HT1080 (cell line): ENCODE results near the gene MAEL. TPM values are rescaled to one million over a fixed set of nuclear protein-coding genes. Genes with fewer than 3 reads are reported as not detected.

Source experiments
- DNase-seq: peaks from one replicate; pipeline ENCODE4 v3.0.0-alpha.2; 2015; ENCODE audit warnings: low read depth
- polyA plus RNA-seq, 2 experiments: library from polyadenylated mRNA; depleted of rRNA; stranded (reverse); fragments of >200 nt; gene quantifications; 2 replicates each; pipeline ENCODE4 v1.2.3, GENCODE V29; 2015
- total RNA-seq: library from RNA; depleted of rRNA; stranded (reverse); fragments of >200 nt; shearing (Covaris generic); gene quantifications from 2 replicates; pipeline ENCODE4 v1.2.3, GENCODE V29; 2014; rRNA removed

The MAEL gene
- total RNA-seq: 0.13 TPM in 1 of 2 replicates, not detected in the other
- polyA plus RNA-seq (2015; cell fraction: cytosol; rRNA removed): not detected in 2 replicates
- polyA plus RNA-seq (2015; cell fraction: nucleus; rRNA removed): not detected in 2 replicates

DNA sequence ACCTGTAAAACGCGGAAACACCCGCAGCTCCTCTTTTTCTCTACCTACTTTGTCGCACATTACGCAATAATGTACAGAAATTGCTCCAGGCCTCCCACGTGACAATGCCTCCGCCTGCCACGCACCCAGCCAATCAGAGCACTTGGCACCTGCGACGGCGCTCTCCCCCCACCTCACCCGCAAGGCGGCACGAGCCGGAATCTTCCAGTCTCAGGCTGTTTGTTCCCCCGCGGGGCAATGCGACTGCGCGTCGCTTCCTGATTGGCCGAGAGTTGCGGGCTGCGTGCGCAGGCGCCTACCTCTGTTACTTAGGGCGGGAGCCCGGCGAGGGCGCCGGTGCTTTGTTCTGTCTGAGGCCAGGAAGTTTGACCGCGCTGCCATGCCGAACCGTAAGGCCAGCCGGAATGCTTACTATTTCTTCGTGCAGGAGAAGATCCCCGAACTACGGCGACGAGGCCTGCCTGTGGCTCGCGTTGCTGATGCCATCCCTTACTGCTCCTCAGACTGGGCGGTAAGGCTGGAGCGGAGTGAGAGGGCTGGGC is at the start of gene MAEL:
TSS of gene MAEL (plus strand) at position 307 of the 542 bp plus-strand sequence. CDS start at position 380, 73 bp downstream.
- no peak for DNase-seq

DNA sequence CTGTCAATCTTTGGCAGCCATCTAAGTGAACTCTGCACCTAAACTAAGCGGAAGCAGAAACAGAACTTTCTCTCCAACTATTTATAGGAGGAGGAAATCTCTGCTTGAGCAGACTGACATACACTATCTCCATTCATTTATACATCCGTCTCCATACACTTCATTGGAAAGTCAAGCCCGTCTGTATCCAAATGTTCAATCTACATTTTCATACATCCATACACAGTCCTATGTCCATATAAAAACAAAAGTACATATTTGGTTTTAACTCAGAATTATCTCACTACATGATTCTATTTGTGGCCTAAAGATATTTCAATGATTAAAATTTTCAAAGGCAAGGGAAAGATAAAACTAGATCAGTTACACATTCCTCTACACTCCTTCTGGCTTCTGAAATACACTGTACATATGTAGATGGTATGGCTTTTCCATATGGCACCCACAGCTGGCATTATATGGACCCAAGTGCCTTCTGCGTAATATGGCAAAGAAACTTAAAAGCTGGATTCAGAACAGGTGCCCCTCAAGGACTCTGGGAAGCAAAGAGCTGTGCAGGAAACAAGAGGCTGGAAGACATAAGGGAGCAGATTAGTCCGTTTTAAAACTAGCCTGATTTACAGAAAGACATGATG is 49.2 kb upstream of the MAEL start:
- no peak for DNase-seq

DNA sequence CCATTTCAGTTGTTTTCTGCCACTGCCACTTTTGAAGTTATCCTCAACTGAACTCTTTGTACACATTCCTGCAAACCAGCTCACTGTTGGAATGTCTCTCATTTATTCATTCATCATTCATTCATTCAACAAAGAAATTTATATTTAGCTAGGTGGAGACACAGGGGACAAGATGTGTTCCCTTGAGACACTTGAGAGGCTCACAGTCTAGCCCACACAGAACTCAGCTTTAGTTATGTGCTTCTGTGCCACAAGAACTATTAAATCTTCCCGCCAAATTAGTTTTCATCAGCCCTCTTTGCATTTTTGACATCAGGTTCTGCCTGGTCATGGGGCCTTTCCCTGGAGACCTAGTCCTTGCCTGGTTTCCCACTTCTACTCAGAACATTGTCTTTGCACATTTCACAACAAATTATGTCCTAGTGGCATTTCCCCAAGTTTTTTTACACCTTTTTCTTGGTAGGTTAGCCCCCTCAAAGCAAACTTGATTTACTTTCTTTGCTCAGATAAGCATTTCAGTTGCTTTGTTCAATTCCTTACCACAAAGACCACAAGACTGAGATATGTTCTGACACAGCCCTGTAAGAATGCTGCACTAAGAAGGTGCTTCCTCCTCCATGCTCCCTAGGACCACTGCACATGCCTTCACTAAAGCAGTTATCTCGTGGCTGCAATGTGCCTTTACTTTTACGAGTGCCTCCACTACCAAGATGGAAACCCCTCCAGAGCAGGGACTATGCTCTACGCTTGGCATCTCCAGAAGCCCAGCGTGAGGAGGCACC is 44.7 kb upstream of the MAEL start:
- DNase-seq: peak; percentile 88

DNA sequence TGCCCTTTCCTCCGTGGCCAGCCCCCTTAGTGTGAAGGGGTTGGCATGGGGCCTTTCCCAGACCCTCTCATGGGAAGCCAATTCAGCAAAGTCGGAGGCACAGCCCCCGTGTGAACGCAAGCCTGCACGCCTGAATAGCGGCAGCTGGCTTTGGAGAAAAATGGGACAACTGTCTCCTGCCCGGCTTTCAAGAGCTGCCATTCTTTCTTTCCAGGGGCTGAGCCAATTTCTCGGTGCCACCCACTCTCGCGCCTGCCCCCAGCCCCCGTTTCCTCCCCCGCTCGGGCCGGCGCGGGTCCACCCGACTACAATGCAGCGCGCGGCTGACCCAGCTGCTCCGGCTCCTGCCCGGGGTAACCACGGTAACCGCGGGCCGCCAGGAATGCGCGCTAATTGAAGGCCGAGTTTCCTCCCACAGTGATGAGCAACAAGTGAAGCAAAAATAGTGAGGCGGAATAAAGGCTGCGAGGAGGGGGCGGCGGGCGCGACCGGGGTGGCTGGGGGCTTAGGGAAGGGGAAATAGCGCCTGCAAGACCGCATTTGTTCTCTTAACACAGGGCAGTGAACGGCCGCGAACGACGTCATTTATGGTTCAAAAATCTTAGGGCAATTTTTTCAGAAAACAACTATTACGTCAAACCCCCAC is 41.6 kb upstream of the MAEL start:
- DNase-seq: peak; percentile 79

DNA sequence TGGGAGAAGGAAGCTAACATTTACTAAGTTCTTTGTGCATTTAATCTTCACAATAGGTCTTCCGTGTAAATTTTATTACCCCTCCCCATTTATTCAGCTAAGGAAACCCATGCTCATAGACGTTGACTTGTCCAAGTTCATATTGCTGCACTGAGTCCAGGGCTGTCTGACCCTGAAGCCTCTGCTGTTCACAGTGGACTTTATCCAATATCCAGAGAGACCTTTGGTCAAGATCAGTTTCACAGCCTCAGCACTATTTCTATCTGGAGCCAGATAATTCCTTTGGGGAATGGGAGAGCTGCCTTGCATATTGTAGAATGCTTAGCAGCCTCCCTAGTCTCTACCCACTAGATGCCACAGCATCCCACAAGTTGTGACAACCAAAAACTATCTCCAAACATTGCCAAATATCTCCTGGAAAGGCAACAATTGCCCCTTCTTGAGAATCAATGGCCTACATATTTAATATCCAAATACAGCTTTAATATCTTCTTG is 40.2 kb upstream of the MAEL start:
- DNase-seq: no peak

DNA sequence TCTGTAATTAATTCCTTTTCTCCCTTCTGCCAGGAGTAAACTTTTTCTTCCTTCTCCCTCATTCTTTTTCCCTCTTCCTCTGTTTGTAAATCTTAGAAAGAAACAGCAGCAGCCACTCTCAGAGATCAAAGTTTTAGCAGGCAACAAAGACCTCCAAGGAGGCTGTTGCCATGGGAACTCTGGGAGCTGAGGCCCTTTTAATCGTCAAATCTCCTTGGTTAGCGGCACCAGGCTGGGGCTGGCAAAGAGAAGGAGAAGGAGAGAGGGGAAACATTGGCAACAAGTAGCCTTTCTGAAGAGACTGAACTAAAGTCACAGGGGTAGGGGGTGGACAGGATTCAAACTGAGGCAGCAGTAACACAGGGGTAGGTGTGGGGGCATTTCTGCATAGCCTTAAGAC is 38.9 kb upstream of the MAEL start:
- no peak for DNase-seq

DNA sequence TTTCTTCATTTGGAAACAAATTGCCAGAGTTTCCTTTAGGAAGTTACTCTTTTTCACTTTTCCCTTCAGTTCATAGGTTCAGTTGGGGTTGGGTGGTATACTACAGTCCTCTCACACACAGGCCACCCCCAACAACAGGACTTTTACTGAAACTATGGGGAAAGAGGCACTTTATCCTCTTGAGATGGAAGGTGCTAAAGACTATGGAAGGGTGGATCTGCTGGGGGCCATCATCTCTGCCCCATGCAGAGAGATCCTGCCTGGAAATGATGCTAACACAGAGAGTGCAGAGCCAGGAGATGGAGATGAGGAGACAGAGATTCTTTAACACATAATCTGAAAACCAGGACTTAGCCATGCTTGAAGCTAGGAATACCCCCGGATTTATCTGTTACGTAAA is 38.0 kb upstream of the MAEL start:
- DNase-seq: no peak

DNA sequence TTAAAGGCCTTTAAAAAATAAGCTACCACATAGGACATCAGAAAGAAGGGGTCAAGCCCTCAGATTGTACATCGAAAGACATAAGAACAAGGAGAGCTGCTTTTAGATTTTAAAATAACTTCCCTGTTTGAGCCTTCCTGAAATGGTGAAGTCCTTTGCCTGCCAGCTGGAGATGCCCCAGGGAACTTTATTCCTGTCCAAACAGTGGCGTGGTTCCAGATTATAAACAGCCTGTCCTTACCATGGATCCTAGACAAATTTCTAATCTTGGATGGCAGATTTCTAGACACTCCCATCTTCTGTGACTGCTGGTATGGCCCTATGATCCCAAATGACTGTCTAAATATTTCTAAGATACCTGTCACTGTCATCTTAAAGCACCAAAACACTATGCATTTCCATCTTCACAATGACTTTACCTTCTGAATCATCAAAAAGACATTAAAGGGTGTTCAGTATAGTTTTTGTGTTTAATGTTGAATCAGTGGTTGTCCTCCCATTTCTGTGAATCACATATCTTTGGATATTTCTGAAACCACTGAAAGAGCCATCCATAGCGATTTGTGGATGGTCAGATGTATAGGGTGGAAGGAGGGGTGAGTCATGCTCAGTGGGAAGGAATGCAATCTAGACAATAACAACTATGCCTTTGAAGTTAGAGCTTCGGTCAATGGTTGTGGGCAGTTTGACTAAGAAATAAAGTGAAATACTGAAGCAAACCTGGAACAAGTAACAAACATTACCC is 36.9 kb upstream of the MAEL start:
- peak; percentile 97 for DNase-seq

DNA sequence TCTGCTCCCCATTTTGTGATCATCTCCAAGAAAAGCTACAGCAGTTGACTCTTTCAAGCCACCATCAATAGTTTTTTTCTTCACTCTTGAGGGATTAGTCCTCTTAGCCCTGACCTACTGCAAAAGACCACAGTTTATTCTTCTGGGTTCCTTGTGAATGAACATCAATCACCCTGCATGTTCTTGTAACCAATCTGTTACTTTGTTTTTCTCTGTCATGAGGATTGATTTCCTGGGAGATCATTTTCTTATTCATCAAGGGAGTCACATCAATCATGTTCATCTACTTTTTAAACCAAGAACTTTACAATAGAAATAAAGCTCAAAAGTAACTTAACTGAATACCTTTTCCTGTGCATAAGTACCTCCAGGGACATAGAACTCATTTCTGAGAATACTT is 35.6 kb upstream of the MAEL start:
- DNase-seq: no peak

DNA sequence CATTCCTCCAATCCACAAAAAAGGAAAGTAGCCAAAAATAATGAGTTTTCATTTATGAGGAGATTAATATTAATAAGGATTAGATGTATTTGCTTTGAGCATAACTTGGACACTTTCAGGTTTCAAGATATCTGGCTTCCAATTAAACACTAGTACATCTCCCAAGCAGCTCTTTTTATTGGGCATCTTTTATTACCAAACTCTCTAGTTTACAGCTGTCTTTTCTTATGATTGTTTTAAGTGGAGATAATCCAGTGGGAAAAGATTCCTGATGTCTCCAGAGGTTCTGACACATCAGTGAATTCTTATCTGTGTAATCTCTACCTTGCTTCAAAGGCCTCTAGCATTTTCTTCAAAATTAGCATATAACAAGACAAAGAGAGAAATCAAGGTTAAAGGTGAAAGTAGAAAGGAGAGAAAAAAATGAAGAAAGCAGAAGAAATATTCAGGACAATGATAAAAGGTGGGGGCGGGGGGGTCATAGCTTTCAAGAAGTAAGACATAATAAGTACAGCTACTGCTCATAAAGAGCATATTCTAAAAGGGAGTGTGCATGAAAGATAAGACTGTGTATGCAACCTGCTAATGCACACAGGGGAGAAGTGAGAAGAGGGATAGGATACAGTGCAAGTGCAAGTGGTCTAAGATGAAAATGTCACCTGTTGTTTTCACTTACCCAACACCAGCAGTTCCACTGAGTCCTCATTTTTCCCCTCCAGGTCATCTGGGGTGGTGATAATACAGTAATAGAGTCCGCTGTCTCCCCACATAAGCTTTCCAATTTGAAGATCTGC is 32.8 kb upstream of the MAEL start:
- DNase-seq: no peak

DNA sequence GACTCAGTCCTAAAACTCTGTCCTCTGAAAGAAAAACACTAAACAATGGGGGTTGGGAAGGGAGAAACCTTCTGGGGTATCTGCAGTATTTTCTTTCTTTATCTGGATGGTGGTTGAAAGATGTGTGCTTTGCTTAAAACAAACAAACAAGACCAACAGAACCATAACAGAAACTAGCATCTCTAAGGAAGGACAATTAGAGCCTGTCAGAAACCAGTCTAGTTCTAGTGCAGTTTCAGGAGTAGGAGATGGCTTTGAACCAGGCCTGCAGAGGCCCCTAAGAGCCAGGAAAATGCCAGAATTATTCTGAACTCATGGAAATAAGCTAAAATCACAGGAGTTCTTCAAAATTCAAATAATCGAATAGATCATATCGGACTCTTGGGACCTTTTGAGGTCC is 32.2 kb upstream of the MAEL start:
- DNase-seq: no peak

DNA sequence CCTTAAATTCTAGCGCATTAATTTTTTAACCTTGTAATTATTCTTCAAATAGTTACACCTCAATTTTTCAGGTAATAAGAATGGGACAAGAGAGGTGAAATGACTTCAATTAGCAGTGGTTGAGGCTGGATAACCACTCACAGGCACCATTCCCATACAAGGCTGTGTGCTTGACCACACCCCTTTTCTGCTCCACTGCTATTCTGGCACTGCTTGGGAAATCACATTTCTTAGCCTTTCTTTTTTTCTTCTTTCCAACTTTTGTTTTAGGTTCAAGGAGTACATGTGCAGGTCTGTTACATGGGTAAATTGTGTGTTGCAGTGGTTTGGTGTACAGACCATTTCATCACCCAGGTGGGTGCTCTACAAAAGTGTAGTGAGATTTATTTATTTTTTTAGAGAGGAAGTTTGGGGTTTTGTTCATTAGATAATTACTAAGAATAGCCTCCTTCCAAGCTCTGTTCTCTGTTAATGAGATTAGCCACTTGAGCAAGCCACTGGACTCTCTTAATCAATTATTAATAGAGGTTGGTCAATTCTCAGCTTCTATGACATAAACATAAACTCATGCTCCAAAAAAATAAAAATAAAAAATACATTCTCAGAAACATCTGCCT is 28.1 kb upstream of the MAEL start:
- no peak for DNase-seq

DNA sequence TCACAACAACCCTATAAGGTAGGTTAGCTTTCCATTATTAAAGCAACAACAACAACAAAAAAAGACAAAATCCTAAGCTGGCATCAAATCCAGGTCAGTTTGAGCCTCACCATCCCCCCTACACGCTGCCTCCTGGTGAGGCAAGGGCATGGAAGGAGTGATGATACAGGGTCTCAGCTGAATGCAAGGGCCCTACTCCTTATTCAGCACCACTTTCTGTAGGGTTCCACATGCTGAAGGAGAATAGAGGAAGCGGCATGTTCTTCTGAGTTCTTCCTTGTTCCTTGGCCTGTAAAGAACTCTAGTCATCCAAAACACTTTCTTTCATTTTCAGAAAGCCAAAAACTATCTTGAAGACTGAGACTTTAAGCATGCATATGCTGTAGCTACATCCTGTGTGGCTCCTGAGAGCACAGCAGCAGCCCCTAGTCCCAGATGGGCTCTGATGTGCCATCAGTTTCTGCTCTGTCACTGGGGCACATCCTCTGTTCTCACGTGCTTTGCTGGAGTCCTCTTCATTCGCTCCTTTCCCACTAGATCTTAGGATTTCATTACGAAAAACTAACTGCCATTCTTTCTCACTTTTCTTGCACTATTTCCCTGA is 19.9 kb upstream of the MAEL start:
- no peak for DNase-seq

DNA sequence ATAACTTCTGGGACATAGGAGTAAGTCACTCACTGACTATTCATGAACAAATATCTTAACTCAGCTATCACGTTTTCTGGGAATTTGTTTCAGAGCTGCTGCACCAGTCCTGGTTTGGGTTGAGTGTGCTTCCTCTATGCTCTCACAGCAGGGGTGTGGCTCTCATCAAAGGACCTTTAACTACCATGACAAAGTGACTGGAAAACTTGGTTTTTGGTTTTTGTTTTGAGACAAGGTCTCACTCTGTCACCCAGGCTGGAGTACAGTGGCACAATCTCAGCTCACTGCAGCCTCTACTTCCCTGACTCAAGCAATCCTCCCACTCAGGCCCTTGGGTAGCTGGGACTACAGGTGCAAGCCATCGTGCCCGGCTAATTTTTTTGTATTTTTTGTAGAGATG is 17.8 kb upstream of the MAEL start:
- no peak for DNase-seq

DNA sequence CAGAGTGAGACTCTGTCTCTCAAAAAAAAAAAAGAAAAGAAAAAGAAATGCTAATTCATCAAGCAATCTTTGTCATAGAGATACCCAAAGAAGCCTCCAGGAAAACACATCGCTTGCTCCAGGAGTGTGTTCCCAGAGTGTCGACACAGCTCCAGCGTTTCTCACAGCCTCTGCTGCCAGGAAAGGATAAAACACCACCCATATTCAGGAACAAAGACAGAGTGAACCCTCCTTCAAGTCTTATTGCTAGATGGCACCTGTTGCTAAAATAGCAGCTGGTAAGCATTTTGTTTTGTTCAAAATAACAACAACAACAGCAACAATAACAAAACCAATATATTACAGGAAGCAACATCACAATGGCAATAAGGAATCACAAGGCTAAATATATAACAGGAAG is 16.9 kb upstream of the MAEL start:
- DNase-seq: no peak

DNA sequence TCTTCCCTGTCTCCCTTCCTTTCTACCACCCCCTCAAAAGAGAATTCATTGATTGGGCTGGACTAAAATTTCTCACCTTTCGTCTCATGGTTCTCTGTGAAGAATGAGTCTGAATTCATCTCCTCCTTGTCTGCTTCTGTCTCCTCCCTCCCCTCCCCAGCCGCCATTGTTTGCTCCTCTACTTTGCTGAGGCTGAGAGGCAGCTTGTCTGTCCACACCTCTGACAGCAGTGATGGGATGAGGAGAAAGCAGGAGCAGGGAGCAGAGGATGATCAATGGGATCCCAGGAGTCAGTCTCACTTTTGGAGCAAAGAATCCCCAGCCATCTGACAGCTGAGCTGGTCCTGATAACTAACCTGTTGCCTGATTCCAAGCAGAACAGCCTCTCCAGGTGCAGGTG is 16.3 kb upstream of the MAEL start:
- no peak for DNase-seq

DNA sequence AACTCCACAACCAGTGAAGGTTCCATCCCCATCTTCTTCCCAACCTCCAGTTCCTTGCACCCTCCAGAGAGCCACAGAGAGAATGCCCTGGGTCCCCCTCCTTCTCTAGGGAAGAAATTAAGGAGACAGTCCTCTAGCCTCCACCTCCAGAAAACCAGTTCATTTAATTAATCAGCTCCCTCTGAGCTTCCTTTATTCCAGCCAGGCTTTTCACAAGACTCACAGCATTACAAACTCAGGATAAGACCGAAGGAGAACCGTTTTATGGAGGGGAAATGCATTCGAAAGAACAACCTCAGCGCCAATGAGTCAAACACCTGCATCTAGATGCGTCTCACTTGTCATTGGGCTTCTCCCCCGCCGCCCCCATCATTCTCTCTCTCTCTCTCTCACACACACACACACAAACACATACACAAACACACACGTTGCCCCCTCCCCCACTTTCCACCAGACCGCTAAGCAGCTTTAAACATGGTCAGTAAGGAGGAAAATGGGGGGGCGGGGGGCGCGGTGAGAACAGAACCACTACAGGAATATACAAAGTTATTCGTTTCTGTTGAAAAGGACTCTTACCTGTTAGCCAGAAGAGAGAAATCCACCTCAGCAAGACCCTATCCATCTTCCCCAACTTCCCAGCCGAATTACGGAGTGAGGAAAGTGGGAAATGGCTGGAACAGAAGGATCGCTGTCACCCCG is 14.3 kb upstream of the MAEL start:
- no peak for DNase-seq

DNA sequence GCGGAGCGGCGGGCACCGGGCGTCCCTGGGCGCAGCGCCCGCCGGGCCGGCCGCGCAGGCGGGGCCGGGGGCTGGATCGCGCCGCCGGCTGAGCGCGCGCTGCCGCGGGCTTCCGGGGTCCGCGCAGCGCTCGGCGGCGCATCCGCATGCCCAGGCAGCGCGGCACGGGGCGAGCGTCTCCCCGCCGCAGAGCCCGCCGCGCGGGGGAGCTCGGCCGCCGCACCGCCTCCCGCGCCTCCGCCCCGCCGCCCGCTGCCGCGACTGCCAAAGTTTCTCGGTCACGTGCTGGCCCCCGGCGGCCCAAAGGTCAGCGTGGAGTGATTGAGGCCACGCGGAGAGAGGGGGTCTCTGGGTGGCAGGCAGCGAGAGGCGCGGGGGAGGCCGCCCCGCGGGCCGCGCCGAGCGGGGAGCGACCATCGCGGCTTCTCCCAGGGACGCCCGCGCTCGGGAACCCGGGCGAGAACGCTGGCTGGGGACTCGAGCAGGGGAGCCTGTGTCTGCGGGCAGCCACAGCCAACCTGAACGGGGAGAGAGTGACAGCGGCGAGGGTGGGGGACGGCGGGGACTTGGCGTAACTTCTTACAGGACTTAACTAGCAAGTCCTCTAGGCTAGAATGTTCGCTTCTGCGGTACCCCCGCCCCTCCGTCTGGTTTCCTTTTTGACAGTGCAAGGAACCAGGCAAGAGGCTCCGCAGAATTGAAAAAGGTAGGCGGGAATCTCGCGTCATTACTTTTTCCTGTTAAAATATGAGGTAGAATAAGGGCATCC is 13.5 kb upstream of the MAEL start, which contains the start of gene ILDR2:
TSS of gene ILDR2 (minus strand) at position 180 of the 769 bp plus-strand sequence. CDS start 272 bp downstream, outside the sequence.
- peak; percentile 20 for DNase-seq
